ENCODE measurements around the gene ADCY10.
"Not testable (repeated sequence)": the region's sequence is repeated elsewhere in the genome, so short reads cannot be mapped to it uniquely, and the experiment has no call there.

ADCY10 gene

GRCh38 chr1:167913895-167914496 lies at the start of gene ADCY10:
TSS of gene ADCY10 (minus strand) at chr1:167914134. CDS start at chr1:167905140, 8,994 bp downstream.
- DNase-seq, result no peak

- DNase-seq, result no peak
Observed at GRCh38 chr1:167957710-167958109, 43.8 kb upstream of the ADCY10 start.

- no peak for DNase-seq
Observed at GRCh38 chr1:167955915-167956314, 42.0 kb upstream of the ADCY10 start.

- DNase-seq, result no peak
Observed at GRCh38 chr1:167950569-167950968, 36.6 kb upstream of the ADCY10 start.

- DNase-seq, result no peak
Observed at GRCh38 chr1:167949785-167950184, 35.9 kb upstream of the ADCY10 start.

- DNase-seq, result no peak
Observed at GRCh38 chr1:167947733-167948132, 33.8 kb upstream of the ADCY10 start.

- no peak for DNase-seq
Observed at GRCh38 chr1:167943541-167943940, 29.6 kb upstream of the ADCY10 start.

- no peak for DNase-seq
Observed at GRCh38 chr1:167940264-167940663, 26.3 kb upstream of the ADCY10 start.

- no peak for DNase-seq
Observed at GRCh38 chr1:167938080-167938636, 24.2 kb upstream of the ADCY10 start.

- DNase-seq, result no peak
Observed at GRCh38 chr1:167937709-167938010, 23.7 kb upstream of the ADCY10 start.

- peak; percentile 26 for DNase-seq
Observed at GRCh38 chr1:167936930-167937708, 23.2 kb upstream of the ADCY10 start, which contains the start of gene MPC2. TSS of gene MPC2 (minus strand) at chr1:167937072. CDS start at chr1:167935841, 1,231 bp downstream.

- peak; percentile 98 for DNase-seq
Observed at GRCh38 chr1:167936068-167936929, 22.4 kb upstream of the ADCY10 start, which contains the start of gene DCAF6. TSS of gene DCAF6 (plus strand) at chr1:167936683. CDS start at chr1:167936912, 229 bp downstream.

- DNase-seq, result peak; percentile 19
Observed at GRCh38 chr1:167935216-167936067, 21.5 kb upstream of the ADCY10 start.

GRCh38 chr1:167934426-167935215 lies 20.7 kb upstream of the ADCY10 start:
- DNase-seq, result no peak

- DNase-seq, result no peak
Observed at GRCh38 chr1:167933788-167934187, 19.9 kb upstream of the ADCY10 start.

- no peak for DNase-seq
Observed at GRCh38 chr1:167929725-167930124, 15.8 kb upstream of the ADCY10 start.

GRCh38 chr1:167928919-167929318 lies 15.0 kb upstream of the ADCY10 start:
- DNase-seq, result not testable (repeated sequence)

GRCh38 chr1:167928457-167928852 lies 14.5 kb upstream of the ADCY10 start:
- DNase-seq, result no peak

GRCh38 chr1:167927046-167927754 lies 13.3 kb upstream of the ADCY10 start:
- no peak for DNase-seq

GRCh38 chr1:167926486-167926997 lies 12.6 kb upstream of the ADCY10 start:
- no peak for DNase-seq
